H1 (cell line): Measurements from ENCODE around the gene ACACA. TPM values are rescaled to one million over a fixed set of nuclear protein-coding genes. Genes with fewer than 3 reads are reported as not detected.

ENCODE experiments used
- HDAC6 ChIP-seq: IDR thresholded peaks from one replicate; pipeline ENCODE4 v1.7.1; 2012; ENCODE audit warnings: low read depth, mild to moderate bottlenecking, inconsistent platforms, low read length, moderate library complexity
- RFX5 ChIP-seq: IDR thresholded peaks from 2 replicates; pipeline ENCODE4 v1.6.1; 2011; ENCODE audit warnings: low read depth, low read length, improper control_type of control experiment, borderline replicate concordance
- RXRA ChIP-seq: IDR thresholded peaks from 2 replicates; pipeline ENCODE4 v1.6.1; 2011; ENCODE audit warnings: low read depth, mild to moderate bottlenecking, low read length, moderate library complexity; ENCODE audit not compliant: insufficient read depth
- SIX5 ChIP-seq: IDR thresholded peaks from 2 replicates; pipeline ENCODE4 v1.6.1; 2011; ENCODE audit warnings: mild to moderate bottlenecking, low read depth, low read length
- polyA plus RNA-seq, 7 experiments: library from polyadenylated mRNA; depleted of rRNA in 3 of 7; stranded (reverse) in 5 of 7; unstranded in 2 of 7; fragments of >200 nt in 5 of 7; fragments of 200-250 nt in 2 of 7; gene quantifications; 1 replicate in 5 of 7; 2 replicates in 1 of 7; 4 replicates in 1 of 7; pipeline versions ENCODE4 v1.2.1 to v1.2.3, GENCODE V29; 2011 to 2013; ENCODE audit warnings: missing spikeins in 2 of 7, mixed read lengths in 2 of 7
- total RNA-seq: library from RNA; stranded (reverse); fragmentation: NEBNext Ultra II Directional; extraction: Animal tissue kit (Norgen Biotek cat#: 25700); gene quantifications from 2 replicates; pipeline ENCODE4 v1.2.1, GENCODE V29; 2021
- TF ChIP-seq, protein P1 (sequence below): fragments of 300-600 bp; sonication (generic); IDR thresholded peaks from 2 replicates; pipeline ENCODE4 v1.7.1; 2012; ENCODE audit warnings: low read length, moderate library complexity, mild to moderate bottlenecking, inconsistent platforms; ENCODE audit not compliant: insufficient replicate concordance

ACACA gene
- total and polyA plus RNA-seq, 2 of the 8 experiments (the other 6 are each of a cell fraction or from before 2014, with no cell fraction given): 74.0 to 160 TPM

GRCh38 chr17:37177254-37177870 lies 229.3 kb downstream of the ACACA start (continued):
- TF ChIP-seq, protein P1, sequence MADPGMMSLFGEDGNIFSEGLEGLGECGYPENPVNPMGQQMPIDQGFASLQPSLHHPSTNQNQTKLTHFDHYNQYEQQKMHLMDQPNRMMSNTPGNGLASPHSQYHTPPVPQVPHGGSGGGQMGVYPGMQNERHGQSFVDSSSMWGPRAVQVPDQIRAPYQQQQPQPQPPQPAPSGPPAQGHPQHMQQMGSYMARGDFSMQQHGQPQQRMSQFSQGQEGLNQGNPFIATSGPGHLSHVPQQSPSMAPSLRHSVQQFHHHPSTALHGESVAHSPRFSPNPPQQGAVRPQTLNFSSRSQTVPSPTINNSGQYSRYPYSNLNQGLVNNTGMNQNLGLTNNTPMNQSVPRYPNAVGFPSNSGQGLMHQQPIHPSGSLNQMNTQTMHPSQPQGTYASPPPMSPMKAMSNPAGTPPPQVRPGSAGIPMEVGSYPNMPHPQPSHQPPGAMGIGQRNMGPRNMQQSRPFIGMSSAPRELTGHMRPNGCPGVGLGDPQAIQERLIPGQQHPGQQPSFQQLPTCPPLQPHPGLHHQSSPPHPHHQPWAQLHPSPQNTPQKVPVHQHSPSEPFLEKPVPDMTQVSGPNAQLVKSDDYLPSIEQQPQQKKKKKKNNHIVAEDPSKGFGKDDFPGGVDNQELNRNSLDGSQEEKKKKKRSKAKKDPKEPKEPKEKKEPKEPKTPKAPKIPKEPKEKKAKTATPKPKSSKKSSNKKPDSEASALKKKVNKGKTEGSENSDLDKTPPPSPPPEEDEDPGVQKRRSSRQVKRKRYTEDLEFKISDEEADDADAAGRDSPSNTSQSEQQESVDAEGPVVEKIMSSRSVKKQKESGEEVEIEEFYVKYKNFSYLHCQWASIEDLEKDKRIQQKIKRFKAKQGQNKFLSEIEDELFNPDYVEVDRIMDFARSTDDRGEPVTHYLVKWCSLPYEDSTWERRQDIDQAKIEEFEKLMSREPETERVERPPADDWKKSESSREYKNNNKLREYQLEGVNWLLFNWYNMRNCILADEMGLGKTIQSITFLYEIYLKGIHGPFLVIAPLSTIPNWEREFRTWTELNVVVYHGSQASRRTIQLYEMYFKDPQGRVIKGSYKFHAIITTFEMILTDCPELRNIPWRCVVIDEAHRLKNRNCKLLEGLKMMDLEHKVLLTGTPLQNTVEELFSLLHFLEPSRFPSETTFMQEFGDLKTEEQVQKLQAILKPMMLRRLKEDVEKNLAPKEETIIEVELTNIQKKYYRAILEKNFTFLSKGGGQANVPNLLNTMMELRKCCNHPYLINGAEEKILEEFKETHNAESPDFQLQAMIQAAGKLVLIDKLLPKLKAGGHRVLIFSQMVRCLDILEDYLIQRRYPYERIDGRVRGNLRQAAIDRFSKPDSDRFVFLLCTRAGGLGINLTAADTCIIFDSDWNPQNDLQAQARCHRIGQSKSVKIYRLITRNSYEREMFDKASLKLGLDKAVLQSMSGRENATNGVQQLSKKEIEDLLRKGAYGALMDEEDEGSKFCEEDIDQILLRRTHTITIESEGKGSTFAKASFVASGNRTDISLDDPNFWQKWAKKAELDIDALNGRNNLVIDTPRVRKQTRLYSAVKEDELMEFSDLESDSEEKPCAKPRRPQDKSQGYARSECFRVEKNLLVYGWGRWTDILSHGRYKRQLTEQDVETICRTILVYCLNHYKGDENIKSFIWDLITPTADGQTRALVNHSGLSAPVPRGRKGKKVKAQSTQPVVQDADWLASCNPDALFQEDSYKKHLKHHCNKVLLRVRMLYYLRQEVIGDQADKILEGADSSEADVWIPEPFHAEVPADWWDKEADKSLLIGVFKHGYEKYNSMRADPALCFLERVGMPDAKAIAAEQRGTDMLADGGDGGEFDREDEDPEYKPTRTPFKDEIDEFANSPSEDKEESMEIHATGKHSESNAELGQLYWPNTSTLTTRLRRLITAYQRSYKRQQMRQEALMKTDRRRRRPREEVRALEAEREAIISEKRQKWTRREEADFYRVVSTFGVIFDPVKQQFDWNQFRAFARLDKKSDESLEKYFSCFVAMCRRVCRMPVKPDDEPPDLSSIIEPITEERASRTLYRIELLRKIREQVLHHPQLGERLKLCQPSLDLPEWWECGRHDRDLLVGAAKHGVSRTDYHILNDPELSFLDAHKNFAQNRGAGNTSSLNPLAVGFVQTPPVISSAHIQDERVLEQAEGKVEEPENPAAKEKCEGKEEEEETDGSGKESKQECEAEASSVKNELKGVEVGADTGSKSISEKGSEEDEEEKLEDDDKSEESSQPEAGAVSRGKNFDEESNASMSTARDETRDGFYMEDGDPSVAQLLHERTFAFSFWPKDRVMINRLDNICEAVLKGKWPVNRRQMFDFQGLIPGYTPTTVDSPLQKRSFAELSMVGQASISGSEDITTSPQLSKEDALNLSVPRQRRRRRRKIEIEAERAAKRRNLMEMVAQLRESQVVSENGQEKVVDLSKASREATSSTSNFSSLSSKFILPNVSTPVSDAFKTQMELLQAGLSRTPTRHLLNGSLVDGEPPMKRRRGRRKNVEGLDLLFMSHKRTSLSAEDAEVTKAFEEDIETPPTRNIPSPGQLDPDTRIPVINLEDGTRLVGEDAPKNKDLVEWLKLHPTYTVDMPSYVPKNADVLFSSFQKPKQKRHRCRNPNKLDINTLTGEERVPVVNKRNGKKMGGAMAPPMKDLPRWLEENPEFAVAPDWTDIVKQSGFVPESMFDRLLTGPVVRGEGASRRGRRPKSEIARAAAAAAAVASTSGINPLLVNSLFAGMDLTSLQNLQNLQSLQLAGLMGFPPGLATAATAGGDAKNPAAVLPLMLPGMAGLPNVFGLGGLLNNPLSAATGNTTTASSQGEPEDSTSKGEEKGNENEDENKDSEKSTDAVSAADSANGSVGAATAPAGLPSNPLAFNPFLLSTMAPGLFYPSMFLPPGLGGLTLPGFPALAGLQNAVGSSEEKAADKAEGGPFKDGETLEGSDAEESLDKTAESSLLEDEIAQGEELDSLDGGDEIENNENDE: no peak
- TF ChIP-seq HDAC6 (no peak), RFX5 (no peak), SIX5 (no peak), RXRA (no peak)
